HG02943 (cell line): ENCODE data around the gene GALM.
"Not testable (repeated sequence)": the region's sequence is repeated elsewhere in the genome, so short reads cannot be mapped to it uniquely, and the experiment has no call there.

Experiments
- ATAC-seq: cut with Tn5 transposase; IDR thresholded peaks from one replicate; pipeline ENCODE4 v1.9.1; 2021; ENCODE audit warnings: mild to moderate bottlenecking, low read depth, moderate library complexity; ENCODE audit not compliant: unreplicated experiment

The GALM gene

DNA sequence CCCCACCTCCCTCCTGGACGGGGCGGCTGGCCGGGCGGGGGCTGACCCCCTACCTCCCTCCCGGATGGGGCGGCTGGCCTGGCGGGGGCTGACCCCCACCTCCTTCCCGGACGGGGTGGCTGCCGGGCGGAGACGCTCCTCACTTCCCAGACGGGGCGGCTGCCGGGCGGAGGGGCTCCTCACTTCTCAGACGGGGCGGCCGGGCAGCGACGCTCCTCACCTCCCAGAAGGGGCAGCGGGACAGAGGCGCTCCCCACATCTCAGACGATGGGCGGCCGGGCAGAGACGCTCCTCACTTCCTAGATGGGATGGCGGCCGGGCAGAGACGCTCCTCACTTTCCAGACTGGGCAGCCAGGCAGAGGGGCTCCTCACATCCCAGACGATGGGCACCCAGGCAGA is 90.0 kb downstream of the GALM start:
- ATAC-seq = not testable (repeated sequence)

DNA sequence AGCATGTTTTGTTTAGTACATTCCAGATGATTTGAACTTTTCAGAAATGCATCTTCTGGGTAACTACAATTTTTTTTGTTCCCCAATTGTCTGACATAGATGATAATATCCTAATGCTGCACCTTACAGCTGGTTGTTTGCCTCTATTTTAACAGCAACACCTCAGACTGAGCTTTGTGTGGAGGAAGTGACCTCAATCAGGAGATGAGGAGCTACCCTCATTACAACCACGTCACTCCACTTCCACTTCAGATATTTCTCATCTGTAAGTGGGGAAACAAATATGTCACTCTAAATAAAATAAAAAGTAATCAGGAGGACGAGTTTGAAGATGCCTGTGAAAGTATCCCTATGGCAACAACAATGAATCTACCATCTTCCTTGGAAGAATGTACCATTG is 97.3 kb downstream of the GALM start:
- no peak for ATAC-seq

DNA sequence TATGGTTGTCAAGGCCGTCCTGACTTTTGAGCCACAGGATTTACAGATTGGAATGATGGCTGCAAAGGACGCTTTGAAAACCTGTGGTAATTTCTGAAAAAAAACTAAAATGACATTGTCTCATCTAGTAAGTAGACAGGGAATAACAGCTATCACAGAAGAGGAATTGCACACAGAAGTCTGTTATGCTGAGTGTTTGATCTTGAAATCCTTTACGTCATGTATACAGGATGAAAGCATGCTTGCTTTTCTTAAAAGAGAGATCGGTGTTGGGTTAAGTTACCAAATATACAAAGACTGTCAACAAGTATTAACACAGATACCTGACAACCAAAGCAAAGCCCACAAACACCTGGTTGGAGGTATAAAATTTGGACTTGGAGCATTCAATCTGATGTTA is 97.8 kb downstream of the GALM start:
- ATAC-seq = no peak

DNA sequence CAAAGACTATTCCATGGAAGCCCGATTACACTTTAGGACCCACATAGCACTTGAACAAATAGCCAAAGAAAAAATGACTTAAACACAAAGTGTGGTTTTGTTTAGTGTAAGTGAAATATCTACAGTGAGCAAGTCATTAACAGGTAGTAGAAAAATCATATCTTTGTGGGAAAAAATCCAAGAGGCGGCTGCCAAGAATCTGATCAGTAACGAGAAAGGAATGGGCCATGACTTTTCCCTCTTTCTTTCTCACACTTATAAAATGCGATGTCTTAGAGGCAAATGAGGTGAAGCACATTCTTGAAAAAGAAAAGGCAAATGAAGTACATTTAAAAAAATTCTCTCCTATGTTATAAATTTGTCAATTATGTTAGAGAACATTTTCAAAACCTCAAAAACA is 99.2 kb downstream of the GALM start:
- no peak for ATAC-seq

DNA sequence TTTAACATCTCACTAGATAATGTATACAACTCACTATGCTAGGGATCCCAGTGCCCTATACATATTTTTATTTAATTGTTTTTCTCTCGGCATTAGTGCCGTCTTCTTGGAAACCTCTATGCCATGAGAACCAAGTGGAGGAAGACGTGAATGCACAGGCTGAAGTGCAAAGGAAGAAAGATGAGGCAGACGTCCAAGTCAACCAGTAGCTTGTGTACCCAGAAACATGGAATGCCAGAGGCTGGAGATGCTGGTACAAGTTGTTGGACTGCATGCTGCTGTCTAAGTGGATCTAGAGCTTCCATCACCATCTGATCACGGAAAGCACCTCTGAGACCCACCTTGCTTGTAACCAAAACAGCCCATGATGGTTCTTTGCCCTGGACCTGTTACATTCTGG is 99.6 kb downstream of the GALM start:
- no peak for ATAC-seq

DNA sequence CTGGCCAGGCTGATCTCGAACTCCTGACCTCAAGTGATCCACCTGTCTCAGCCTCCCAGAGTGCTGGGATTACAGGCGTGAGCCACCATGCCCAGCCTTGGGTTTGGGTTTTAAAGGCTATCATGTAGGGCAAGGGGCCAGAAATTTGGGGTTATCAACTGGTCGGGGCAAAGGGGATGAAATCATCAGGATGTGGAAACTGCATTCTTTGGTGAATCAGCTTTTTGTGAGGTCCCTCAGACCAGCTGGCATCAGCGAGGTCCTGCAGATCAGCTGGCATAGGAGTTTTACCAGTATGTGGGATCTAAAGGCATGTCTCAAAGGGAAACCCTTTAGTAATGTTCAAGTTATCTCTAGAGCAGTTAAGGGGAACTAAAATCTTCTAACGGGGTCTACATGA is 105.7 kb downstream of the GALM start:
- no peak for ATAC-seq

DNA sequence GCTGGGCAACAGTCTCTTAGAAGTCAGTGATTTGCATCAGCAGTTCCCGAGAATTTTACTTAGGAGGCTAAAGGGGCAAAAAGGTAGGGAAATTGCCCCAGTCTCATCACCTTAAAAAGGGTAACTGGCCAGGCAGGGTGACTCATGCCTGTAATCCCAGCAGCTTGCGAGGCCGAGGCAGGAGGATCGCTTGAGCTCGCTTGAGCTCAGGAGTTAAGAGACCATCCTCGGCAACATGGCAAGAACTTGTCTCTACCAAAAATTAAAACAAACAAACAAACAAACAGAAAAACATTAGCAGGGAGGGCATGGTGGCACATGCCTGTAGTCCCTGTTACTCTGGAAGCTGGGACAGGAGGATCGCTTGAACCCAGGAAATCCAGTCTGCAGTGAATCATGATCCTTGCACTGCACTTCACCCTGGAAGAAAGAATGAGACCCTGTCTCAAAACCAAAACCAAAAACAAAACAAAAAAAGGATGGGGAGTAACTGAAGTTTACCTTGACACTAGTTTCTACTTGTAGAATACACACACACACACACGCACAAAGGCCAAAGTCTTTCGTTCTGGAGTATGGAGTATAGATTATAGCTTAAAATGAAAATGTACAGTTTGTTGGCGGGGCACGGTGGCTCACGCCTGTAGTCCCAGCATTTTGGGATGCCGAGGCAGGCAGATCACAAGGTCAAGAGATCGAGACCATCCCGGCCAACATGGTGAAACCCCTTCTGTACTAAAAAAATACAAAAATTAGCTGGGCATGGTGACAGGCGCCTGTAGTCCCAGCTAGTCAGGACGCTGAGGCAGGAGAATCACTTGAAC is 109.4 kb downstream of the GALM start:
- no peak for ATAC-seq

DNA sequence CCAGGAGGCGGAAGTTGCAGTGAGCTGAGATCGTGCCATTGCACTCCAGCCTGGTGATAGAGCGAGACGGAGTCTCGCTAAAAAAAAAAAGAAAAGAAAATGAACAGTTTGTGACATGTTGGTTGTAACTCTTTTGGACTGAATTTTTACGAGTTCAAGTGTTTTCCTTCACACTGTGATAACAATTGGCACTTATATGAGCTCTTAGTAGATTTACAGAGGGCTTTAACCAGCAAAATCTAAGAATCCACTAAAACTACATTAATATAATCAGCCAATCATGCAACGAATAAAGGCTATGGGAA is 110.0 kb downstream of the GALM start:
- no peak for ATAC-seq

DNA sequence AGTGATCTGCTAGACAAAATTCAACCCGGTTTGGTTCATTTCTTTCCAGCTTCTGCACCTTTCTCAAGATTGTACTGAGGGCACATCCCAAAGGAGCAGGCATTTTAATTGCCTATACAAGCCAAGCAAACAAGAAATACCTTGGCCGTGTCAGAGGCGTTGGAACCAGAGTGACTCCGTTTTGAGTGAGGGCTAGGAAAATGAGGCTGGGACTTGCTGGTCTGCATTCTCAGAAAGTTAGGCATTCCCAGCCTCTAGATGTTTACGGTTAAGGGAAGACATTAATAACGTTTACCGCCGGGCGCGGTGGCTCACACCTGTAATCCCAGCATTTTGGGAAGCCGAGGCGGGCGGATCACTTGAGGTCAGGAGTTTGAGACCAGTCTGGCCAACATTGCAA is 110.6 kb downstream of the GALM start:
- ATAC-seq = no peak

DNA sequence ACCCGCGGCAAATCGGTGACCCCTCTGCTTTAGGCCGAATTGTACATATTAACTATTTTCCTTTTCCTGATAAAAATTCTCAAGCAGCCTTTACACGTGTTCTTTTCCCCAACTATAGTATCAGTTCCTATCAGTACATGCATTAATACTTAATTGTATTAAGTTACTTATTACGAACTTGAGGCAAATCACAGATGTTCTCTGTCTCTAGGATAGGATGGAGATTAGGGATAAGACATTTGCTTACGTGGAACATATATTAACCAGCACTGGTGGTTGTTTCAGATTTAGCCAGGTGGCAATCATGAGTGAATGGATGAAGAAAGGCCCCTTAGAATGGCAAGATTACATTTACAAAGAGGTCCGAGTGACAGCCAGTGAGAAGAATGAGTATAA is 112.8 kb downstream of the GALM start:
- ATAC-seq = no peak

DNA sequence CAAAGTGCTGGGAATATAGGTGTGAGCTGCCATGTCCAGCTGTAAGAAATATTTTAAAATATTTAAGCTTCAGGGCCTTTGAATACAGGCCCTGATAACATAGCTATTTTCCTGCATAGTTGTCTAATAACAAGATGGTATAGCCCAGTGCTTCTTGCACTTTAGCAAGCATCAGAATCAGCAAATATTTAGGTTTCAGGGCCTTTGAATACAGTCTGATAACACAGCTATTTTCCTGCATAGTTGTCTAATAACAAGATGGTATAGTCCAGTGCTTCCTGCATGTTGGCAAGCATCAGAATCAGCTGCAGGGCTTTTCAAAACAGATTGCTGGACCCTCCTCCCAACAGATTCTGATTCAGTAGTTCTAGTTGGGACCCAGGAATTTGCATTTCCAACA is 117.7 kb downstream of the GALM start:
- no peak for ATAC-seq
